HG02852 (cell line): ENCODE measurements around the gene LRP1.

Source experiments
- ATAC-seq: cut with Tn5 transposase; IDR thresholded peaks from one replicate; pipeline ENCODE4 v1.9.1; 2021; ENCODE audit warnings: mild to moderate bottlenecking, moderate library complexity; ENCODE audit not compliant: unreplicated experiment

LRP1 gene

DNA sequence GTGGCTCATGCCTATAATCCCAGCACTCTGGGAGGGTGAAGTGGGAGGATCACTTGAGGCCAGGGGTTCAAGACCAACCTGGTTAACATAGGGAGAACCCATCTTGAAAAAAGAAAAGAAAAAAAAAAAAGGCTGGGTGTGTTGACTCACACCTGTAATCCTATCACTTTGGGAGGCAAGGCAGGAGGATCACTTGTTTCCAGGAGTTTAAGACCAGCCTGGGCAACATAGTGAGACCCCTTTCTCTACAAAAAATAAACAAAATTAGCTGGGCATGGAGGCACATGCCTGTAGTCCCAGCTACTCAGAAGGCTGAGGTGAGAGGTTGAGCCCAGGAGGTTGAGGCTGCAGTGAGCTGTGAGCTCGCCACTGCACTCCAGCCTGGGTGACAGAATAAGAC is 42.1 kb downstream of the LRP1 start:
- no peak for ATAC-seq

DNA sequence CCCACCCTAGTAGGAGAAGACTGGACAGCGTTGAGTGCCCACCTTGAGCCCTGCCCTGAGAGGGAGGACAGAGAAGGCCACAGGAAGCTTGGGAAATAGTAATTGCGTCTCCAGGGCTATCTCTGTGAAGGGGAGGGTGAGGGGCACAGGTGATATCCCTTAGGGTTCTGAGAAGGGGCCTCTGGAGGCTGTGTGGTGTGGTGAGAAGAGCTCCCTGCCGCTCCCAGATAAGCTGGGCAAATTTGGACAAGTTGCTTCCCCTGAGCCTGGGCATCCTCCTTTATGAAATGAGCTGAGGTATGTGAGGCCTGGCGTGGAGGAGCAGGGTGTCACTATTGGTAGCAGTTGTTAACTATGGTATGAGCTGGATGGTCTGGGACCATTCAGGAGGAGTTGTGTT is 42.6 kb downstream of the LRP1 start:
- no peak for ATAC-seq

DNA sequence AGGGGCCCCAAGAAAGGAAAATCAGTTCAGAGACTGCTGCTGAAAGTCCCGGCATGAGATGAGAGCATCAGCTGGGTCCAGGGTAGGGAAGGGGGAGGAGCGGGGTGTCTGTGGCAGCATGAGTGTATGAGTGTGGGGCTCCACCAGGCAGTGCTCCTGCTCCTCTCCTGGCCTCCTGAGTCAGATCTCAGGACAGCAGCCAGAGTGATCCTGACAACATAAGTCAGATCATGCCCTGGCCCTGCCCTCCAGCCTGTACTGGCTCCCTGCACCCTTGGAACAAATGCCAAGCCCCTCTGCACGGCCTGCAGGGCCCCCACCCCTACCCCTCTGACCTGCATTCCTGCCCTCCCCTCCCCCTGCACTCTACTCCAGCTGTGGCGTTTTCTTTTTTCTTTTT is 43.4 kb downstream of the LRP1 start:
- ATAC-seq = no peak

DNA sequence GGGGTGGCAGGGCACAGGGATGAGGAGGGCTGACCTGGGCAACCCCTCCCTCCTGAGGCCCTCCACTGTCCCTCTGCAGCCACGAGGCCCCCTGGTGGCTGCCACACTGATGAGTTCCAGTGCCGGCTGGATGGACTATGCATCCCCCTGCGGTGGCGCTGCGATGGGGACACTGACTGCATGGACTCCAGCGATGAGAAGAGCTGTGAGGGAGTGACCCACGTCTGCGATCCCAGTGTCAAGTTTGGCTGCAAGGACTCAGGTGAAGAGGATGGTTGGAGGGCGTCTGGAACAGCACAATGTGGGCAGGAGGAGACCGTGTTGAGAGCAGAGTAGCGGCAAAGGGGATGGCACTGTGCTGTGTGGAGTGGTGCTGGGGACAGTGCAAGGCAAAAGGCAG is 44.8 kb downstream of the LRP1 start:
- ATAC-seq = no peak

DNA sequence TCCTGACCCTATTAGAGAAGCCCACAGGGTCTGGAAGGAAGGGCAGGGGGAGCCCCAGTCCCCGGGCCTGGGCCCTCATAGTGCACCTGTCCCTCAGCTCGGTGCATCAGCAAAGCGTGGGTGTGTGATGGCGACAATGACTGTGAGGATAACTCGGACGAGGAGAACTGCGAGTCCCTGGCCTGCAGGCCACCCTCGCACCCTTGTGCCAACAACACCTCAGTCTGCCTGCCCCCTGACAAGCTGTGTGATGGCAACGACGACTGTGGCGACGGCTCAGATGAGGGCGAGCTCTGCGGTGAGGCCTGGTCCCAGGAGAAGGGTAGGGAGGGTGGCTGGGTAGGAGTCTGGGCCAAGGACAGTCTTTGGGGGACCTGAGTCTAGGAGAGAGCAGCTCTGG is 45.4 kb downstream of the LRP1 start:
- ATAC-seq = no peak

DNA sequence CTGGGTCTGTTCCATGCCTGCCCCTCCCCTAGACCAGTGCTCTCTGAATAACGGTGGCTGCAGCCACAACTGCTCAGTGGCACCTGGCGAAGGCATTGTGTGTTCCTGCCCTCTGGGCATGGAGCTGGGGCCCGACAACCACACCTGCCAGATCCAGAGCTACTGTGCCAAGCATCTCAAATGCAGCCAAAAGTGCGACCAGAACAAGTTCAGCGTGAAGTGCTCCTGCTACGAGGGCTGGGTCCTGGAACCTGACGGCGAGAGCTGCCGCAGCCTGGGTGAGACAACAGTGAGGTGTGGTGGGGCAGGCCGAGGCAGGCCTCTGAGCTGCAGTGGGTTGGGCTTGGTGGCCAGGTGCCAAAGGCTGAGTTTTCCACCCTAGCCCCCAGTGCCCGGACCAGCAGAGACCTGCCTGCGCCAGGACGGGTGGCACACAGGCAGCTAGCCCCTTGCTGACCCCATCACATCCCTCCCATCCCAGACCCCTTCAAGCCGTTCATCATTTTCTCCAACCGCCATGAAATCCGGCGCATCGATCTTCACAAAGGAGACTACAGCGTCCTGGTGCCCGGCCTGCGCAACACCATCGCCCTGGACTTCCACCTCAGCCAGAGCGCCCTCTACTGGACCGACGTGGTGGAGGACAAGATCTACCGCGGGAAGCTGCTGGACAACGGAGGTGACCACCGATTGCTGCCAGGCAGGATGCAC is 47.3 kb downstream of the LRP1 start:
- no peak for ATAC-seq

DNA sequence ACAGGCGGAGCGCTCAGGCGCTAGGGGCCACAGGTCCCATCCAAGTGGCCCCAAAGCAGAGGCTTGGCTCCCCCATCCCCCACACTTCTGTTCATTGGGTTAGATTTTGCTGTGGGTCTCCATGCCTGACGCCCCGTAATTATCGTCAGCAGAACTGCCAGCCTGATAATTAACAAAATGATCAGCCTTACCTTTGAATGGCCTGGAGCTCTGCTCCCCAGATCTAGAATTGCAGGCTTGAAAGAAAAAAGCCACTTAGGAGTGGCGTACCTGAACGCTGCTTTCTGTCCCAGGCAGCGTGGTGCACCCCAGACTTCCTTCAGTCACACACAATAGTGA is 47.8 kb downstream of the LRP1 start:
- ATAC-seq = no peak

DNA sequence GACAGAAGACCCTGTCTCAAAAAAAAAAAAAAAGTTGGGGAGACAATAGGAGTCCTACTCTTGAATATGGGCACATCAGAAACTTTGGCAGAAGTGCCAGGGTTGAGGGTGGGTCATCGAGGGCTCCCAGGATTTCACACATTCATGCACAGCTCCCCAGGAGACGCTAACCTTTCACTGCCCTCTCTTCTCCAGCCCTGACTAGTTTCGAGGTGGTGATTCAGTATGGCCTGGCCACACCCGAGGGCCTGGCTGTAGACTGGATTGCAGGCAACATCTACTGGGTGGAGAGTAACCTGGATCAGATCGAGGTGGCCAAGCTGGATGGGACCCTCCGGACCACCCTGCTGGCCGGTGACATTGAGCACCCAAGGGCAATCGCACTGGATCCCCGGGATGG is 48.6 kb downstream of the LRP1 start:
- no peak for ATAC-seq

DNA sequence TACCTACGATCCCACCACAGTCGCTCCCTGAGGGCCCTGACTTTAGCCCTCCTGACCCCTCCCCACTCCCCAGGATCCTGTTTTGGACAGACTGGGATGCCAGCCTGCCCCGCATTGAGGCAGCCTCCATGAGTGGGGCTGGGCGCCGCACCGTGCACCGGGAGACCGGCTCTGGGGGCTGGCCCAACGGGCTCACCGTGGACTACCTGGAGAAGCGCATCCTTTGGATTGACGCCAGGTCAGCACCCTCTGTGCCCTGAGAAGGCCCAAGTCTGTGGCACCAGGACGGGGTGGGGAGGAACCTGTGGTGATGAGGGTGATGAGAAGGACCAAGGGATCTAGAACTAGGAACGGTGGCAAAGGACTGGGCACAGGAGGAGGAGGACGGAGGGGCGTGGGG is 49.1 kb downstream of the LRP1 start:
- no peak for ATAC-seq

DNA sequence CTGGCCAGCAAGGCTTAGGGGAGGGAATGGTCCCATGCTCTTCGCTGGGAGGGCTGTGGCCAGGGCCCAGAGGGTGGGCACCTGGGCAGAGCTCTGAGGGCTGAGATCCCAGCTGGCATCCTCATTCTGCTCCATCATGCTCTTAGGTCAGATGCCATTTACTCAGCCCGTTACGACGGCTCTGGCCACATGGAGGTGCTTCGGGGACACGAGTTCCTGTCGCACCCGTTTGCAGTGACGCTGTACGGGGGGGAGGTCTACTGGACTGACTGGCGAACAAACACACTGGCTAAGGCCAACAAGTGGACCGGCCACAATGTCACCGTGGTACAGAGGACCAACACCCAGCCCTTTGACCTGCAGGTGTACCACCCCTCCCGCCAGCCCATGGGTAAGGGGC is 49.9 kb downstream of the LRP1 start:
- ATAC-seq = no peak

DNA sequence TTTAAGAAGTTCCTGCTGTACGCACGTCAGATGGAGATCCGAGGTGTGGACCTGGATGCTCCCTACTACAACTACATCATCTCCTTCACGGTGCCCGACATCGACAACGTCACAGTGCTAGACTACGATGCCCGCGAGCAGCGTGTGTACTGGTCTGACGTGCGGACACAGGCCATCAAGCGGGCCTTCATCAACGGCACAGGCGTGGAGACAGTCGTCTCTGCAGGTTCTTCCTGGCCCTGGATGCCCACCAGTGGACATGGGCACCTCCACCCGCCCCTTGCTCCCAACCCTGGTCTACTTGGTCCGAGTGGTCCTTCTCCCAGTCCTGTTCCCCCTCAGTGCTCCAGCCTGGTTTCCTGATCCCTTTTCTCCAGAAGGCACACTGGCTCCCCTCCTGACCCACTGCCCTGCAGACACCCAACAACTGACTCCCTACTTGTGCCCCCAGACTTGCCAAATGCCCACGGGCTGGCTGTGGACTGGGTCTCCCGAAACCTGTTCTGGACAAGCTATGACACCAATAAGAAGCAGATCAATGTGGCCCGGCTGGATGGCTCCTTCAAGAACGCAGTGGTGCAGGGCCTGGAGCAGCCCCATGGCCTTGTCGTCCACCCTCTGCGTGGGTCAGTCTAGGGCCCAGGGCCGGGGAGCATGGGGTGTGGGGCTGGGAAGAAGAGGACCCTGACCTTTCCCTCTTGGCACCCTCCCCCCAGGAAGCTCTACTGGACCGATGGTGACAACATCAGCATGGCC is 51.2 kb downstream of the LRP1 start:
- ATAC-seq = no peak

DNA sequence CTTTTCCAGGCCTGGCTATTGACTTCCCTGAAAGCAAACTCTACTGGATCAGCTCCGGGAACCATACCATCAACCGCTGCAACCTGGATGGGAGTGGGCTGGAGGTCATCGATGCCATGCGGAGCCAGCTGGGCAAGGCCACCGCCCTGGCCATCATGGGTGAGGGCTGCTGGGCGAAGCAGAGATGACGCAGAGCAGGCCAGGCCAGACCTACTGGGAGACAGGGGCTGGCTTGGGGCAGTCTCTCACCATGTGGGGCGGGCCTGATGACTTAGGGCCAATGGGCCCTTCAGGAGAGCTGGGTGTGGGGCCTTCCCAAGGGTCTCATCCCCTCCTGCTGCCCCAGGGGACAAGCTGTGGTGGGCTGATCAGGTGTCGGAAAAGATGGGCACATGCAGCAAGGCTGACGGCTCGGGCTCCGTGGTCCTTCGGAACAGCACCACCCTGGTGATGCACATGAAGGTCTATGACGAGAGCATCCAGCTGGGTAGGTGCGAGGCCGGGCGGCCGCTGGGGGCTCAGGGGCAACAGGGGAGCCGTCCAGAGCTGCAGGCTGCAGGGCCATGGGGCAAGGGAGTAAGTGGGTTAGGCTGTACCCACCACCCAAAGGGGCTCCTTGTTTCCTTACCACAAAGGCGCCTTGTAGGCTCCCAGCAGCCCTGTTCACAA is 52.2 kb downstream of the LRP1 start:
- no peak for ATAC-seq

DNA sequence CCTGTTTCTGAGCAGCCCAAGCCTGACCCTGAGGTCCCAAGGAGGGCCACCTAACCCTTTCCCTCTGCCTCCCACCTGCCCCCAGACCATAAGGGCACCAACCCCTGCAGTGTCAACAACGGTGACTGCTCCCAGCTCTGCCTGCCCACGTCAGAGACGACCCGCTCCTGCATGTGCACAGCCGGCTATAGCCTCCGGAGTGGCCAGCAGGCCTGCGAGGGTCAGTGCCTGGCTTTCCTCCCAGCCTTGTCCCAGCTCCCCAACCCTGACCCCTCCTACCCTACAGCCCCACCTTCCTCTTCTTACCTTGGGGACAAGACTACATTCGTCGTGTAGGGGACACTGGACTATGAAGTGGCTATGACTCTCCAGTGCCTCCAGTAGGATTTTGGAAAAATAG is 52.8 kb downstream of the LRP1 start:
- ATAC-seq = no peak

DNA sequence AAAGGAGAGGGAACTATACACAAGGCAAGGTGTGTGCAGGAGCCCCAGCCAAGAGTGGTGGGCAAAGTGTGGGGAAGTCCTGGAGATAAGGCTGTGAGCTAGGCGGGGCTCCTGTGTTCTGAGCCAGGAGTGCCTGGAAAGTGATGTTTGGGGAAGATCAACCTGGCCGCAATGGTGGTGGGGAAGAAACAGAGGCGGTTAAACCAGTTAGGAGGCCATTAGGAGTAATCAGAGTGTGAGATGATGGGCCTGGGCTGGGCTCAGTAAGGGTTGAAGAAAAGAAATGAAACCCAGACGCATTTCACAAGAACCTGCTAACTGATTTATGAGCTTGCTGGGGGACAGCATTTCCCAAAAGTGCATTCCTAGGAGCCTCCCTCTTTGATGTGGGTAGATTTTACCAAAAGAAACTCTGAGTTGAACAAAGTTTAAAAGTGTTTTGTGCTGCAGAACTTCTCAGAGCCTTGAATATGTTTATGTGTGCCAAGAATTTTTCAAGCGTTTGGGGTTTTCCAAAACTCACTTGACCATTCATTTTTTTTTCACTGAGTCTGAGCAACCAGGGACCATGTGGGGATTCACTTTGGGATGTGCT is 53.4 kb downstream of the LRP1 start:
- ATAC-seq = no peak

DNA sequence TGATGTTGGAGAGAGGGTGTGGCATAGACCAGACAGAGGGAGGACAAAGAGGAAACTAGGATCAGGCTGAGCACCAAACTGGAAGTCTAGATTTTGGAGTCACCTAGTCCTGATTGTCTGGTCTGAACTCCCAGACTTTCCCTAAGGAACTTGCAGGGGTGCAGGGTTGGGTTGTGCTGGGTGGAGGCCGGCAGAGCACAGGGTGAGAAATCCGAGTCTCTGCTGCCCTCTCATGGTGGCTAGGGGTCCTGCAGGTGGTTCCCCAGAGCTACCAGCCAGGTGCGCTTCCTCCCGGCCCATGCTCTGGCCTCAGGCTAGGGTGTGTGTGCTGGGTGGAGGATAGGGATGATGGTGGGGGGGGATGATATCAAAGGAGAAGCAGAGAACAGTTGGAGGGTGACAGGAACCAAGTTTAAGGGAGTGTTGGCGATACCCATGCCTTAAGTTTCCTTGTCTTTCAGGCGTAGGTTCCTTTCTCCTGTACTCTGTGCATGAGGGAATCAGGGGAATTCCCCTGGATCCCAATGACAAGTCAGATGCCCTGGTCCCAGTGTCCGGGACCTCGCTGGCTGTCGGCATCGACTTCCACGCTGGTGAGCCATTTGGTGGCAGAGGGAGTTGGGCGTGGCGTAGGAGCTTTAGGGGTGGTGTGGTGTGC is 54.8 kb downstream of the LRP1 start:
- ATAC-seq = peak; percentile 91

DNA sequence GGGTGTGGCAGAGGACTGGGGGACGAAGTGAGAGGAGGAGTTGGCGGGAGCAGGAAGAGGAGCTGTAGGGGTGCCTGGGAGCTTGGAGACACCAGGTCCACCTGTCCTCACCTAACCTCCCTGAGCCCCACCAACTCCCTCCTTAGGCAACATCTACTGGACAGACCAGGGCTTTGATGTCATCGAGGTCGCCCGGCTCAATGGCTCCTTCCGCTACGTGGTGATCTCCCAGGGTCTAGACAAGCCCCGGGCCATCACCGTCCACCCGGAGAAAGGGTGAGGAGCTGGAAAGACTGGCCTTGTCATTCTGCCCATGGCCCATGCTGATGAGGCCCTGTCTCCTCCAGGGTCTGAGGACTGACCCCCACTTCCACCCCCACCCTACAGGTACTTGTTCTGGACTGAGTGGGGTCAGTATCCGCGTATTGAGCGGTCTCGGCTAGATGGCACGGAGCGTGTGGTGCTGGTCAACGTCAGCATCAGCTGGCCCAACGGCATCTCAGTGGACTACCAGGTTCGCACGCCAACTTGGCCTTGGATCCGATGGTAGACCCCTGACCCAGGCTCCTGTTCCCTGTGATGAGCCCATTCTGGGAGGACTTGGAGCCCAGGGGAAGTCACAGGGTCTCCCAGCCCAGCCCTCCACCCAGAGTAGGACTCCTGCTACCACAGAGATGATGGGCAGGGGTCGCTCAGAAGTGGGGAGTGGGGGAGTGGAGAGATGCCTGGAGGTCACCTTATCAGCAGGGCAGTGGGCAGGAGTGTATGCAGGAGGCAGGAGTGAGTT is 55.8 kb downstream of the LRP1 start:
- no peak for ATAC-seq

DNA sequence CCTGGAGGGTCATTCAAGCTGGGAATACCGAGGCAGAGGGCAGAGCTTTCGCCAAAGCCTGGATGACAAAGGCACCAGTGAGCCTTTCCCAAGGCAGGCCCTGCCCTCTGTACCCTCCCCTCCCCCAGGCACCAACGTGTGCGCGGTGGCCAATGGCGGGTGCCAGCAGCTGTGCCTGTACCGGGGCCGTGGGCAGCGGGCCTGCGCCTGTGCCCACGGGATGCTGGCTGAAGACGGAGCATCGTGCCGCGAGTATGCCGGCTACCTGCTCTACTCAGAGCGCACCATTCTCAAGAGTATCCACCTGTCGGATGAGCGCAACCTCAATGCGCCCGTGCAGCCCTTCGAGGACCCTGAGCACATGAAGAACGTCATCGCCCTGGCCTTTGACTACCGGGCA is 57.1 kb downstream of the LRP1 start:
- ATAC-seq = no peak

DNA sequence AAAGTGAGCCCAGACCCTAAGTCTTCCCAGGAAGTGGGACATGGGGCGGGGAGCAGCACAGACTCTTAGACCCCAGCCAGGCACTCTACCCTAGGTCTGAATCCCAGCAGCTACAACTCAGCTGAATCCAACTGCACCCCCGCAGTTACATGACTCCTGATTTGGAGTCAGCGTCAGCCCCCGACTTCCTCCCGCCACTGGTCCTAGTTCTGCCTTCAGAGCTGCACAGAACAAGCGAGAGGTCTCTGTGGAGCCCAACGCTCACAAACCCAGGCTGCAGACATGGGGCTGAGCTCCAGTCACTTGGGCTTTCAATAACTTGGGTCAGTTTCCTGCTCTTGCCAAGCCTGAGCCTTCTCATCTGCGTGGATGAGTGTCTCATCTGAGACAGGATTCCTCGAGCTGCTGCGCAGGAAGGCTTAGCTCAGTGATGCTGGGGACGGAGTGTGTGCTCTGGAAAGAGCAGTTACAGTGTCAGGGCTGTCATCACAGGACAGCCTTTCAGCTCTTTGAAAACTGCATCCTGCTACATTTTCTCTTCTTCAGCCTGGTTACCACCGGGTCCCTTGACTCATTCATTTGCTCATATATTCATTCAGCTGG is 57.7 kb downstream of the LRP1 start:
- ATAC-seq = no peak

DNA sequence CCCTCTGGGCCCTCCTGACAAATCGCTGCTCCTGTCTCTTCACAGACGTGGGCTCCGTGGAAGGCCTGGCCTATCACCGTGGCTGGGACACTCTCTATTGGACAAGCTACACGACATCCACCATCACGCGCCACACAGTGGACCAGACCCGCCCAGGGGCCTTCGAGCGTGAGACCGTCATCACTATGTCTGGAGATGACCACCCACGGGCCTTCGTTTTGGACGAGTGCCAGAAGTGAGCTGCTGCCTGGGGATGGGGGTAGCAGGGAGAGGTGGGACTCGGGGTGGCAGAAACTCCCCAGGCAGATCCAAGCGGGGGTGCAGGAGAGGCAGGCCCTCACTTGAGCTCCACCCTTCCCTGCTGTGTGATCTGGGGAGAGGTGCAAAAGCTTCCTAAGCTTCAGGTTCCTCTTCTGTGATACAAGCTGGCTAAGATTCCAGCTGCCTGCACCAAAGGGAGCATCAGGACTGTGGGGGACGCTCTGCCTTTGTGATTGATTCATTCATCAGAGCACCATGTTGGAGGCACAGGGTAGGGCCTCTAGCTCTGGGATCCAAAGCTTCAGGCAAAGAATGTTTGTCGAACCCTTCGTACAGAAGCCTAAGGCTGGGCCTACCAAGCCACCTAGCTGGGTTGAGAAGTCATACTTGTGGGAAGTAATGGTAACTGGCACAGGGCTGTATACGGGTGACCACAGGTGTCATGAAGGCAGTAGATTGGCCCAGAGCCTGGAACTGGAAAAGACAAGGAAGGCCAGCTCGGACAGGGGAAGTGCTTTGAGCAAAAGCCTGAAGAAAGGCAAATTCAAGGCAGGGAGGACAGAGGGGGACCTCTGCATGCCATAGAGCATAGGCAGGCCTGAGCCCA is 59.2 kb downstream of the LRP1 start:
- ATAC-seq = no peak
